Keratinocyte (primary cell): ENCODE measurements around the gene CCDC102B. TPM values are rescaled to one million over a fixed set of nuclear protein-coding genes. Genes with fewer than 3 reads are reported as not detected.

Source experiments
- DNase-seq: peaks from one replicate; pipeline ENCODE4 v3.0.0-alpha.2; 2011; ENCODE audit warnings: low read depth, missing footprints, low spot score
- FAIRE-seq: peaks from 2 replicates; lab custom pipeline; 2011; peaks lifted over from hg19 to GRCh38; lab: Jason Lieb, UNC
- H2AFZ ChIP-seq: 2 replicates; pipeline ENCODE4 v1.6.0; 2012; ENCODE audit warnings: low read length, control low read depth, inconsistent platforms; ENCODE audit not compliant: control insufficient read depth
- H3K27ac ChIP-seq: 2 replicates; pipeline ENCODE4 v1.5.1; 2011; ENCODE audit warnings: low read length; ENCODE audit not compliant: control insufficient read depth, insufficient read depth
- H3K27me3 ChIP-seq: 3 replicates; pipeline ENCODE4 v1.6.0; 2011; ENCODE audit warnings: low read length; ENCODE audit not compliant: control insufficient read depth, insufficient read depth; ENCODE audit errors: extremely low read depth
- H3K36me3 ChIP-seq, 2 experiments: 2 replicates in 1 of 2; 3 replicates in 1 of 2; pipeline ENCODE4 v1.5.1; 2011; ENCODE audit warnings: low read length in 2 of 2, mild to moderate bottlenecking in 1 of 2; ENCODE audit not compliant: control insufficient read depth in 2 of 2, insufficient read depth in 2 of 2; ENCODE audit errors: extremely low read depth in 1 of 2
- H3K4me1 ChIP-seq: 3 replicates; pipeline ENCODE4 v1.5.1; 2011; ENCODE audit warnings: low read length; ENCODE audit not compliant: control insufficient read depth, insufficient read depth; ENCODE audit errors: extremely low read depth
- H3K4me2 ChIP-seq: 3 replicates; pipeline ENCODE4 v1.6.0; 2011; ENCODE audit warnings: low read depth, low read length; ENCODE audit not compliant: control insufficient read depth, insufficient read depth; ENCODE audit errors: extremely low read depth
- H3K4me3 ChIP-seq, 3 experiments: fragments of 200-600 bp in 1 of 3; sonication (generic) in 1 of 3; 2 replicates in 2 of 3; 3 replicates in 1 of 3; pipeline ENCODE4 v1.5.1; 2011 to 2016; ENCODE audit warnings: low read length in 3 of 3, mild to moderate bottlenecking in 3 of 3, control low read depth in 2 of 3, inconsistent platforms in 1 of 3, low read depth in 1 of 3, mixed read lengths in 1 of 3, mixed run types in 1 of 3, moderate library complexity in 1 of 3; ENCODE audit not compliant: control insufficient read depth in 2 of 3, insufficient read depth in 2 of 3; ENCODE audit errors: extremely low read depth in 1 of 3
- H3K79me2 ChIP-seq: 2 replicates; pipeline ENCODE4 v1.6.0; 2012; ENCODE audit warnings: low read length; ENCODE audit not compliant: control insufficient read depth, insufficient read depth
- H3K9ac ChIP-seq: 3 replicates; pipeline ENCODE4 v1.6.0; 2011; ENCODE audit warnings: low read length; ENCODE audit not compliant: control insufficient read depth, insufficient read depth; ENCODE audit errors: extremely low read depth
- H3K9me1 ChIP-seq: 3 replicates; pipeline ENCODE4 v1.6.0; 2011; ENCODE audit warnings: low read length; ENCODE audit not compliant: control insufficient read depth, insufficient read depth; ENCODE audit errors: extremely low read depth
- H3K9me3 ChIP-seq: 2 replicates; pipeline ENCODE4 v1.5.1; 2012; ENCODE audit warnings: low read depth, low read length; ENCODE audit not compliant: control insufficient read depth
- H4K20me1 ChIP-seq: 3 replicates; pipeline ENCODE4 v1.6.0; 2011; ENCODE audit warnings: low read length; ENCODE audit not compliant: control insufficient read depth, insufficient read depth; ENCODE audit errors: extremely low read depth
- EZH2 ChIP-seq: IDR thresholded peaks from one replicate; pipeline ENCODE4 v1.6.1; 2012; ENCODE audit warnings: inconsistent platforms, mild to moderate bottlenecking, low read length, moderate library complexity
- dilution Hi-C: fragments of 300-500 bp; cut with MboI; formaldehyde crosslinking; loops from one replicate; pipeline ENCODE4 v1.7.0; 2020; ENCODE audit warnings: low sequenced_read_pairs; ENCODE audit not compliant: extremely low pct_ligation_motif_present
- polyA plus RNA-seq, 5 experiments: library from polyadenylated mRNA; depleted of rRNA in 3 of 5; stranded (reverse) in 3 of 5; stranded (forward) in 1 of 5; unstranded in 1 of 5; fragments of >200 nt; gene quantifications; 1 replicate in 1 of 5; 2 replicates in 3 of 5; 3 replicates in 1 of 5; pipeline versions ENCODE4 v1.2.1 to v1.2.3, GENCODE V29; 2011 to 2012; ENCODE audit warnings: missing spikeins in 2 of 5, low read depth in 1 of 5, low replicate concordance in 1 of 5
- TF ChIP-seq, protein P1 (sequence below), 3 experiments: IDR thresholded peaks in 1 of 3; conservative IDR thresholded peaks in 1 of 3; optimal IDR thresholded peaks in 1 of 3; 2 replicates in 2 of 3; 3 replicates in 1 of 3; pipeline versions ENCODE3 to v1.5.1; 2011; ENCODE audit warnings: low read length in 3 of 3, mild to moderate bottlenecking in 3 of 3, moderate library complexity in 2 of 3, control low read depth in 1 of 3, inconsistent platforms in 1 of 3; ENCODE audit not compliant: insufficient read depth in 2 of 3; ENCODE audit errors: extremely low read depth in 1 of 3

Gene CCDC102B
- polyA plus RNA-seq, 1 donor (not counting 4 experiments of a cell fraction or from before 2014, with no cell fraction given) = 0.60 TPM

GRCh38 chr18:68965817-68966216 is 167.9 kb downstream of the CCDC102B start:
- H3K4me3 ChIP-seq = no peak overlapping the region
- H4K20me1 ChIP-seq = no peaks in the 10 kb centered on the region
- no peak overlapping the region for H2AFZ ChIP-seq
- TF ChIP-seq, protein P1, sequence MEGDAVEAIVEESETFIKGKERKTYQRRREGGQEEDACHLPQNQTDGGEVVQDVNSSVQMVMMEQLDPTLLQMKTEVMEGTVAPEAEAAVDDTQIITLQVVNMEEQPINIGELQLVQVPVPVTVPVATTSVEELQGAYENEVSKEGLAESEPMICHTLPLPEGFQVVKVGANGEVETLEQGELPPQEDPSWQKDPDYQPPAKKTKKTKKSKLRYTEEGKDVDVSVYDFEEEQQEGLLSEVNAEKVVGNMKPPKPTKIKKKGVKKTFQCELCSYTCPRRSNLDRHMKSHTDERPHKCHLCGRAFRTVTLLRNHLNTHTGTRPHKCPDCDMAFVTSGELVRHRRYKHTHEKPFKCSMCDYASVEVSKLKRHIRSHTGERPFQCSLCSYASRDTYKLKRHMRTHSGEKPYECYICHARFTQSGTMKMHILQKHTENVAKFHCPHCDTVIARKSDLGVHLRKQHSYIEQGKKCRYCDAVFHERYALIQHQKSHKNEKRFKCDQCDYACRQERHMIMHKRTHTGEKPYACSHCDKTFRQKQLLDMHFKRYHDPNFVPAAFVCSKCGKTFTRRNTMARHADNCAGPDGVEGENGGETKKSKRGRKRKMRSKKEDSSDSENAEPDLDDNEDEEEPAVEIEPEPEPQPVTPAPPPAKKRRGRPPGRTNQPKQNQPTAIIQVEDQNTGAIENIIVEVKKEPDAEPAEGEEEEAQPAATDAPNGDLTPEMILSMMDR (optimal IDR thresholded peaks at IDR 0.05 in 1 of 3, IDR thresholded peaks at IDR 0.05 in 1 of 3, conservative IDR thresholded peaks at IDR 0.05 in 1 of 3; ENCODE audit: extremely low read depth in 1 of 3, insufficient read depth in 2 of 3, low read length in 3 of 3) = no peak
- no peak for TF ChIP-seq EZH2
- no peaks in the 10 kb centered on the region for H3K9me1 ChIP-seq
- H3K36me3 ChIP-seq = no peaks in the 10 kb centered on the region
- DNase-seq = no peak
- no peak overlapping the region for H3K27ac ChIP-seq
- no peak for FAIRE-seq
- H3K4me2 ChIP-seq = no peak overlapping the region
- dilution Hi-C loops = no loop called here
- H3K27me3 ChIP-seq = no peaks in the 10 kb centered on the region
- H3K4me1 ChIP-seq = no peaks in the 10 kb centered on the region
- H3K9ac ChIP-seq = no peak overlapping the region
- H3K9me3 ChIP-seq = no peaks in the 10 kb centered on the region
- H3K79me2 ChIP-seq = no peaks in the 10 kb centered on the region

- Histone ChIP-seq H3K9ac (no peak overlapping the region), H3K79me2 (no peaks in the 10 kb centered on the region), H3K27me3 (no peaks in the 10 kb centered on the region), H3K9me1 (no peaks in the 10 kb centered on the region), H3K27ac (no peak overlapping the region), H3K36me3 (no peaks in the 10 kb centered on the region), H3K4me1 (no peaks in the 10 kb centered on the region), H3K4me3 (no peak overlapping the region), H2AFZ (no peak overlapping the region), H3K9me3 (no peaks in the 10 kb centered on the region), H4K20me1 (no peaks in the 10 kb centered on the region), H3K4me2 (no peak overlapping the region)
- dilution Hi-C loops = no loop called here
- TF ChIP-seq, protein P1 (optimal IDR thresholded peaks at IDR 0.05 in 1 of 3, IDR thresholded peaks at IDR 0.05 in 1 of 3, conservative IDR thresholded peaks at IDR 0.05 in 1 of 3; ENCODE audit: extremely low read depth in 1 of 3, insufficient read depth in 2 of 3, low read length in 3 of 3) = no peak
- TF ChIP-seq EZH2 = no peak
- FAIRE-seq (no peak), DNase-seq (no peak)
Measured at GRCh38 chr18:68969027-68969426, 171.1 kb downstream of the CCDC102B start.
